Lower leg skin (tissue), 4 donors: Measurements from ENCODE around the gene OSTM1. TPM values are rescaled to one million over a fixed set of nuclear protein-coding genes. Genes with fewer than 3 reads are reported as not detected.

Experiments
- DNase-seq, 2 donors: peaks; one replicate each; pipeline ENCODE4 v3.0.0-alpha.2; 2019; ENCODE audit warnings: low spot score in 2 of 2
- H3K4me3 ChIP-seq: fragments of 200-600 bp; sonication (generic); 2 replicates; pipeline ENCODE4 v1.5.1; 2017; ENCODE audit warnings: mild to moderate bottlenecking, low read depth; ENCODE audit not compliant: poor library complexity, severe bottlenecking
- POLR2A ChIP-seq, 2 donors: fragments of 450-650 bp; IDR thresholded peaks; one replicate each; pipeline ENCODE4 v1.6.1; 2016 to 2017; ENCODE audit warnings: antibody characterized with exemption in 2 of 2, mild to moderate bottlenecking in 1 of 2, moderate library complexity in 1 of 2
- WGBS, 2 donors: methylation state at CpG; one replicate each; pipeline ENCODE4 v1.1.5; 2018; 5-methylcytosine and 5-hydroxymethylcytosine counted together
- intact Hi-C: fragments of 100-400 bp; cut with DNase I; formaldehyde crosslinking; loops from one replicate; pipeline ENCODE4 v1.15.0; 2023; ENCODE audit warnings: low total_unique reads
- total RNA-seq, 4 donors: library from RNA; depleted of rRNA; stranded (reverse); fragments of >200 nt; gene quantifications; one replicate each; pipeline ENCODE4 v1.1.0, GENCODE V29; 2016
- TF ChIP-seq, protein P1 (sequence below), 3 donors: fragments of 450-650 bp; IDR thresholded peaks; one replicate each; pipeline ENCODE4 v1.5.1; 2016; ENCODE audit warnings: antibody characterized with exemption in 3 of 3, mild to moderate bottlenecking in 3 of 3, moderate library complexity in 2 of 3

Gene OSTM1, protein sequence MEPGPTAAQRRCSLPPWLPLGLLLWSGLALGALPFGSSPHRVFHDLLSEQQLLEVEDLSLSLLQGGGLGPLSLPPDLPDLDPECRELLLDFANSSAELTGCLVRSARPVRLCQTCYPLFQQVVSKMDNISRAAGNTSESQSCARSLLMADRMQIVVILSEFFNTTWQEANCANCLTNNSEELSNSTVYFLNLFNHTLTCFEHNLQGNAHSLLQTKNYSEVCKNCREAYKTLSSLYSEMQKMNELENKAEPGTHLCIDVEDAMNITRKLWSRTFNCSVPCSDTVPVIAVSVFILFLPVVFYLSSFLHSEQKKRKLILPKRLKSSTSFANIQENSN
- total RNA-seq: 100 to 1,000 TPM in 1 of 4 donors, 10 to 100 TPM in 3; 21.0 to 134 (median 61.6) TPM

DNA sequence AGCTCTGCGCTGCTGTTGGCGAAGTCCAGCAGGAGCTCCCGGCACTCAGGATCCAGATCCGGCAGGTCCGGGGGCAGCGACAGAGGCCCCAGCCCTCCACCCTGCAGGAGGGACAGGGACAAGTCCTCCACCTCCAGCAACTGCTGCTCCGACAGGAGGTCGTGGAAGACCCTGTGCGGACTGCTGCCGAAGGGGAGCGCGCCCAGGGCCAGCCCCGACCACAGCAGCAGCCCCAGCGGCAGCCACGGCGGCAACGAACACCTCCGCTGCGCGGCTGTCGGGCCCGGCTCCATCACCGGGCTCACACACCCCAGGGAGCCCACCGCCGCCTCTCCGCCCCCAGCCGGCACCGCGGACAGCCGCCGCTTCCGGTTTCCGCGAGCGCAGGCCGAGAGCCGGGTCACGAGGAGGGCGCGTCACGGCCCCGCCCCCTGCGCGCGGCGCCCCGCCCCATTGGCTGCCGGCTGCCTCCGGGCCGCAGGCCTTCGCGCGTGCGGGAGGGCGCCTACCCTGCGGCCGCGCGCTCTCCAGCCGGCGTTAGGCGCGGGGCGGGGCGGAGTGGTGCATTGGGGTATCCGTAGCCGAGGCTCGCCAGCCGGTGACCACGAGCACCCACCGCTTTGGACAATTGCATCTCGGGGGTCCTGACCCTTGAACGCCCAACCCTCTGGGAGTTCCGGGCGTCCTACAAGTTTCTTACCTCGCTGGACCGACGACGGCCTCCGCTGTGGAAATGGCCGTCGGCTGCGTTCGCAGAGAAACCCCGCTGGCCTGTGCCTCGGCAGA is at the start of gene OSTM1:
OSTM1 (minus strand) TSS at position 383 of the 786 bp plus-strand sequence; CDS start at position 293, 90 bp downstream.
- DNase-seq: peak; percentile 79 to 98
- peak within 1 kb of the TSS; percentile 79 for H3K4me3 ChIP-seq
- peak in 1 of 2 donors; percentile 18 for TF ChIP-seq POLR2A (IDR thresholded peaks at IDR 0.05)
- TF ChIP-seq, protein P1, sequence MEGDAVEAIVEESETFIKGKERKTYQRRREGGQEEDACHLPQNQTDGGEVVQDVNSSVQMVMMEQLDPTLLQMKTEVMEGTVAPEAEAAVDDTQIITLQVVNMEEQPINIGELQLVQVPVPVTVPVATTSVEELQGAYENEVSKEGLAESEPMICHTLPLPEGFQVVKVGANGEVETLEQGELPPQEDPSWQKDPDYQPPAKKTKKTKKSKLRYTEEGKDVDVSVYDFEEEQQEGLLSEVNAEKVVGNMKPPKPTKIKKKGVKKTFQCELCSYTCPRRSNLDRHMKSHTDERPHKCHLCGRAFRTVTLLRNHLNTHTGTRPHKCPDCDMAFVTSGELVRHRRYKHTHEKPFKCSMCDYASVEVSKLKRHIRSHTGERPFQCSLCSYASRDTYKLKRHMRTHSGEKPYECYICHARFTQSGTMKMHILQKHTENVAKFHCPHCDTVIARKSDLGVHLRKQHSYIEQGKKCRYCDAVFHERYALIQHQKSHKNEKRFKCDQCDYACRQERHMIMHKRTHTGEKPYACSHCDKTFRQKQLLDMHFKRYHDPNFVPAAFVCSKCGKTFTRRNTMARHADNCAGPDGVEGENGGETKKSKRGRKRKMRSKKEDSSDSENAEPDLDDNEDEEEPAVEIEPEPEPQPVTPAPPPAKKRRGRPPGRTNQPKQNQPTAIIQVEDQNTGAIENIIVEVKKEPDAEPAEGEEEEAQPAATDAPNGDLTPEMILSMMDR (IDR thresholded peaks at IDR 0.05): no peak
- intact Hi-C loops: no loop called here
- 0 to 1% methylated on average over 34 to 49 of the region's 86 CpGs for WGBS, 2 donors

DNA sequence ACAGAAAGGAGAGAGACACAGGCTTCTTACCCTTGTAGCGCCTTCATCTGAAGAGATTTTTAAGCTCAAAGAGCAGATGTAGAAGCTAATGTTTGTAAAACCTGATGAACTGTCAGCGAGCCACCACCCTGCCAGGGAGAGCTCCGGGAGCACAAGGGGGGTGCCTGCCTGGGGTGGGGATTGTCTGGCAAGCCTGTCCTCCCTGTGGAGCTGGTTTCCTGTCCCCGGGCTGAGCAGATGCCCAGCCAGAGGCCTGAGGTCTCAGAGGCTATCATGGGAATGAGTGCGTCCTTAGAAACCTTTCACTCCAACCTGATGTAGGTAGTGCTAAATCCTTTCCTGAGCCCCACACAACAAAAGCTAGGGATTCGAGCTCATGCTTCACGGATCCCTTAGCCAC is 49.4 kb upstream of the OSTM1 start:
- H3K4me3 ChIP-seq: no peak overlapping the region
- WGBS, 2 donors: 36 to 46% methylated on average over 7 of the region's 7 CpGs
- no peak for DNase-seq
- intact Hi-C loops: no loop called here
- no peak for TF ChIP-seq POLR2A (IDR thresholded peaks at IDR 0.05)
- TF ChIP-seq, protein P1 (IDR thresholded peaks at IDR 0.05): no peak

DNA sequence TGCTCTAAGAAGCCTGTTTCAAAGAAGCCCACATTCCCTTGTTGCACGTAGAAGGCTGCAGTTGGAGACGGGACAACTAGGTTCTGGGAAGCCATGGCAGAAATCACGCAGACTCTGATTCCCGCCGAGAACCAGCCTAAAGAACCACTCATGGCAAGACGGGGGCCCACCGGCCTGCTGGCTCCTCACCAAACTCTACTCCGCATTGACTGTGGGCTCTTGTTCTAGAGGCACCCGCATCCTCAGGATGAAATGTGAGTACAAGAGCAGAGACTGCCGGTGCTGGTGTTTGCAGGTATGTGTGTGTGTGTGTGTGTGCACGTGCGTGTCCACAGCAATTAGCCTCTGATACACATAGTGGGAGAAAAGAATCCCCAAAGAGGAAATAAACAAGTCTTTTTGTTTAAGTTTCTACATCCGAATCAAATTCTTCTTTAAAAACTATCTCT is 49.0 kb upstream of the OSTM1 start:
- DNase-seq: no peak
- no peak overlapping the region for H3K4me3 ChIP-seq
- intact Hi-C loops: no loop called here
- 35 to 39% methylated on average over 13 of the region's 13 CpGs for WGBS, 2 donors
- TF ChIP-seq, protein P1 (IDR thresholded peaks at IDR 0.05): no peak
- TF ChIP-seq POLR2A (IDR thresholded peaks at IDR 0.05): no peak

DNA sequence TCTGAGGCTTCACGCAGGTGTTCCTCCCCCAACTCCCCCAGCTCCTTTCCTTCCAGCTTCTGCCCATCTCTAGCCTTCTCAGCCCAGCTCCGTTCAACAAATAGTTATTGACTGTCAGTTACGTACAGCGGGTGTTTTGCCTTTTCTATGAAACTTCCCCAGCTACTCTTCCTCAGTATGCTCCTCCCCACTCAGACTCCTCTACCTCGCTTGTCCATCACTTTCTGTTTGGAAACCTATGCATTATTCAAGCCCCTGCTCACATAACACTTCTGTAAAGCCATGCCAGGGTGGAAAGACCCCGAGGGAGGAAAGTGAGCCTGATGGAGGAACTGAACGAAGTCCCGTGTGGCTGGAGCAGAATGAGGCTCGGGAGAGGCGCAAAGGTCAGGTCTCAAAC is 47.1 kb upstream of the OSTM1 start:
- DNase-seq: peak in 1 of 2 donors; percentile 34
- no peak overlapping the region for H3K4me3 ChIP-seq
- intact Hi-C loops: no loop called here
- TF ChIP-seq, protein P1 (IDR thresholded peaks at IDR 0.05): no peak
- TF ChIP-seq POLR2A (IDR thresholded peaks at IDR 0.05): no peak
- 63 to 75% methylated on average over 10 of the region's 10 CpGs for WGBS, 2 donors

DNA sequence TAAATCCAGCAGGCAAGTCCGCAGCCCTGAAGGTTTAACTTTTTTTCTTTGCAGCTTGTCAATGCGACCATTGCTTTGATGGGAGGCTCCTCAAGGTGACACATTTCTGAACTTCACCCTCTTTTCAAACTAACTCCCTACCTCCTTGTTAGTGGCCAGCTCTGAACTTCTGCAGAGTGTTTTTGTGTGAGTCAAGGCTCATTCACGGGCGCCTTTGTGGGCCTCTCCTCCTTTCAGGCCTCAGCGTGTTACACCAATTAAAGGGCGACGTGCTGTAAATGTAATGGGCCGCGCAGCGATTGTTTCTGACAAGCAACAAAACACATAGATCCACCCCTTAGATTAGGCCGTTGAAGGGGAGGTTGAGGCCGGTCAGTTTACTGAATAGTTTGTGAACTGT is 45.8 kb upstream of the OSTM1 start:
- TF ChIP-seq, protein P1 (IDR thresholded peaks at IDR 0.05): no peak
- TF ChIP-seq POLR2A (IDR thresholded peaks at IDR 0.05): no peak
- WGBS, 2 donors: 79 to 82% methylated on average over 12 of the region's 12 CpGs
- no peak for DNase-seq
- no peak overlapping the region for H3K4me3 ChIP-seq
- intact Hi-C loops: no loop called here
